Mesenchymal stem cell (in vitro differentiated cells and primary cell): ENCODE data around the gene GSTT2. TPM values are rescaled to one million over a fixed set of nuclear protein-coding genes. Genes with fewer than 3 reads are reported as not detected.
"Not testable (repeated sequence)": the region's sequence is repeated elsewhere in the genome, so short reads cannot be mapped to it uniquely, and the experiment has no call there.

ENCODE experiments used
- DNase-seq: peaks from one replicate; pipeline ENCODE4 v3.0.0-alpha.2; 2013
- H2AFZ ChIP-seq: one replicate; pipeline ENCODE4 v1.6.1; 2013; ENCODE audit warnings: low read depth, mild to moderate bottlenecking, control low read depth, inconsistent platforms, low read length, moderate library complexity
- H2AK5ac ChIP-seq: 2 replicates; pipeline ENCODE4 v1.6.1; 2013; ENCODE audit warnings: low read length, moderate library complexity, mild to moderate bottlenecking, inconsistent platforms; ENCODE audit not compliant: severe bottlenecking
- H2BK120ac ChIP-seq: one replicate; pipeline ENCODE4 v1.6.1; 2013; ENCODE audit warnings: low read depth, mild to moderate bottlenecking, inconsistent platforms, low read length, moderate library complexity
- H2BK12ac ChIP-seq, 2 experiments: one replicate each; pipeline ENCODE4 v1.6.1; 2013; ENCODE audit warnings: inconsistent platforms in 2 of 2, low read length in 2 of 2, mild to moderate bottlenecking in 2 of 2, moderate library complexity in 2 of 2, control low read depth in 1 of 2
- H2BK15ac ChIP-seq: one replicate; pipeline ENCODE4 v1.6.1; 2013; ENCODE audit warnings: mild to moderate bottlenecking, low read depth, inconsistent platforms; ENCODE audit not compliant: poor library complexity, severe bottlenecking
- H2BK5ac ChIP-seq: 2 replicates; pipeline ENCODE4 v1.6.1; 2013; ENCODE audit warnings: low read depth, mild to moderate bottlenecking, low read length, control low read depth, inconsistent platforms; ENCODE audit not compliant: poor library complexity, severe bottlenecking
- H3K14ac ChIP-seq, 2 experiments: one replicate each; pipeline ENCODE4 v1.6.1; 2013; ENCODE audit warnings: inconsistent platforms in 2 of 2, low read length in 2 of 2, control low read depth in 1 of 2, mild to moderate bottlenecking in 1 of 2, moderate library complexity in 1 of 2
- H3K18ac ChIP-seq, 2 experiments: one replicate each; pipeline ENCODE4 v1.6.1; 2013; ENCODE audit warnings: inconsistent platforms in 2 of 2, low read length in 2 of 2, control low read depth in 1 of 2, low read depth in 1 of 2, mild to moderate bottlenecking in 1 of 2
- H3K23ac ChIP-seq, 2 experiments: one replicate each; pipeline ENCODE4 v1.6.1; 2013; ENCODE audit warnings: inconsistent platforms in 2 of 2, low read length in 2 of 2, mild to moderate bottlenecking in 2 of 2, moderate library complexity in 2 of 2, control low read depth in 1 of 2
- H3K27ac ChIP-seq: 2 replicates; pipeline ENCODE4 v1.5.1; 2013; ENCODE audit warnings: mild to moderate bottlenecking, moderate library complexity, low read length, control low read depth, inconsistent platforms; ENCODE audit not compliant: poor library complexity, severe bottlenecking
- H3K27me3 ChIP-seq, 2 experiments: 2 replicates each; pipeline versions ENCODE4 v1.6.1 to v1.7.0; 2013; ENCODE audit warnings: low read length in 2 of 2, mild to moderate bottlenecking in 2 of 2, moderate library complexity in 2 of 2, control low read depth in 1 of 2, inconsistent platforms in 1 of 2; ENCODE audit not compliant: control insufficient read depth in 1 of 2, insufficient read depth in 1 of 2
- H3K36me3 ChIP-seq, 2 experiments: 2 replicates each; pipeline versions ENCODE4 v1.6.1 to v1.7.0; 2013; ENCODE audit warnings: low read length in 2 of 2, control low read depth in 1 of 2, inconsistent platforms in 1 of 2, low read depth in 1 of 2, mild to moderate bottlenecking in 1 of 2; ENCODE audit not compliant: insufficient read depth in 2 of 2, control insufficient read depth in 1 of 2
- H3K4ac ChIP-seq, 2 experiments: one replicate each; pipeline ENCODE4 v1.6.1; 2013; ENCODE audit warnings: inconsistent platforms in 2 of 2, low read length in 2 of 2, mild to moderate bottlenecking in 2 of 2, moderate library complexity in 2 of 2, control low read depth in 1 of 2, low read depth in 1 of 2
- H3K4me1 ChIP-seq: 2 replicates; pipeline ENCODE4 v1.6.1; 2013; ENCODE audit warnings: low read depth, low read length, control low read depth; ENCODE audit not compliant: control insufficient read depth, insufficient read depth
- H3K4me2 ChIP-seq: 2 replicates; pipeline ENCODE4 v1.6.1; 2013; ENCODE audit warnings: low read length, mild to moderate bottlenecking, inconsistent platforms; ENCODE audit not compliant: poor library complexity, severe bottlenecking
- H3K4me3 ChIP-seq, 2 experiments: 2 replicates each; pipeline versions ENCODE4 v1.5.1 to v1.7.0; 2013; ENCODE audit warnings: low read length in 2 of 2, mild to moderate bottlenecking in 2 of 2, control low read depth in 1 of 2, low read depth in 1 of 2; ENCODE audit not compliant: insufficient read depth in 1 of 2
- H3K79me1 ChIP-seq: replicated peaks from 2 replicates; pipeline ENCODE4 v1.6.1; 2013; ENCODE audit warnings: mild to moderate bottlenecking, control low read depth, low read length, inconsistent platforms; ENCODE audit not compliant: poor library complexity, severe bottlenecking
- H3K9ac ChIP-seq: 2 replicates; pipeline ENCODE4 v1.7.0; 2013; ENCODE audit warnings: mild to moderate bottlenecking, low read length, moderate library complexity
- H3K9me3 ChIP-seq: 2 replicates; pipeline ENCODE4 v1.7.0; 2013; ENCODE audit warnings: mild to moderate bottlenecking, low read length; ENCODE audit not compliant: control insufficient read depth
- H4K8ac ChIP-seq: one replicate; pipeline ENCODE4 v1.6.1; 2013; ENCODE audit warnings: inconsistent platforms, mild to moderate bottlenecking, low read length, moderate library complexity
- H4K91ac ChIP-seq: one replicate; pipeline ENCODE4 v1.6.1; 2013; ENCODE audit warnings: mild to moderate bottlenecking, low read length, inconsistent platforms
- WGBS: methylation state at CpG from one replicate; pipeline ENCODE4 v1.1.7; 2013; ENCODE audit warnings: mixed read lengths; 5-methylcytosine and 5-hydroxymethylcytosine counted together
- polyA plus RNA-seq, 2 experiments: library from polyadenylated mRNA; stranded (reverse); fragments of 200-250 nt; gene quantifications; one replicate each; pipeline ENCODE4 v1.2.3, GENCODE V29; 2013

The GSTT2 gene
- polyA plus RNA-seq (2013, experiment 1 of 2): 1.4 TPM
- polyA plus RNA-seq (2013, experiment 2 of 2): 1.3 TPM

DNA sequence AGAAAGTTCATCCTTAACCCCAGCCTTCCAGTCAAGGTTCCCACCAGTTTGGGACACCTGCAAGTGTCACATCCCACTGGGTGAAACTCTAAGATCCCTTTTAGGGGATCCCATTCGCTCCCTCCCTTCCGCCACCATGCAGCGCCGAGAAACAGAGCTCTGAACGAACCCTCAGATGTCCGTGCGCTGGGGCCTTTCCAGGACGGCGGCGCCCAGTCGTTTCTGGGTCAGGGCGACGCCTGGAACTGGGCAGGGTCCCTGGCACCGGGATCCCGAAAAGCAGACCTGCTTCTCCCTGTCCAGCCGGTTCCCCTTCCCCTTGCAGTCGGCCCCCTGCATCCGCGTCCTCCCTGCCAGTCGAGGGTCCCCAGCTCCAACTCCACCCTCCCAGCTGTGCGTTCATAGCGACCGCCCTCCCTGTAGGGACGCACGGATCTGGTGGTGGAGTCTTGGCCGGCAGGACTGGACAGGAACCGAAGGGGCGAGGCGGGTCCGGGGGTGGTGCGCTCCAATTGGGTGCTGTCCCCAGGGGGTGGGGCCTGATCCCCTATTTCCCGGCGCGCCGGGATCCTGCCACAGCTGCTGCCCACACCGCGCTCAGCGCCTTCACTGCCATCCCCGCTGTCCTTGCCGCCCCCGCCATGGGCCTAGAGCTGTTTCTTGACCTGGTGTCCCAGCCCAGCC lies at the start of gene GSTT2:
Gene GSTT2 (plus strand): TSS at position 578 of the 684 bp plus-strand sequence.
- not testable (repeated sequence) for H3K9me3 ChIP-seq, H2BK15ac ChIP-seq, H3K79me1 ChIP-seq, H3K27ac ChIP-seq, H4K8ac ChIP-seq, H2AK5ac ChIP-seq, H3K14ac ChIP-seq, H3K4ac ChIP-seq, H3K4me3 ChIP-seq, H4K91ac ChIP-seq, DNase-seq, H3K18ac ChIP-seq, H2BK5ac ChIP-seq, H3K36me3 ChIP-seq, H2BK120ac ChIP-seq, H3K4me2 ChIP-seq, H2BK12ac ChIP-seq, H3K9ac ChIP-seq, H3K27me3 ChIP-seq, H3K23ac ChIP-seq, H3K4me1 ChIP-seq, H2AFZ ChIP-seq
- no CpG with 5 or more reads among the region's 41 CpGs for WGBS

DNA sequence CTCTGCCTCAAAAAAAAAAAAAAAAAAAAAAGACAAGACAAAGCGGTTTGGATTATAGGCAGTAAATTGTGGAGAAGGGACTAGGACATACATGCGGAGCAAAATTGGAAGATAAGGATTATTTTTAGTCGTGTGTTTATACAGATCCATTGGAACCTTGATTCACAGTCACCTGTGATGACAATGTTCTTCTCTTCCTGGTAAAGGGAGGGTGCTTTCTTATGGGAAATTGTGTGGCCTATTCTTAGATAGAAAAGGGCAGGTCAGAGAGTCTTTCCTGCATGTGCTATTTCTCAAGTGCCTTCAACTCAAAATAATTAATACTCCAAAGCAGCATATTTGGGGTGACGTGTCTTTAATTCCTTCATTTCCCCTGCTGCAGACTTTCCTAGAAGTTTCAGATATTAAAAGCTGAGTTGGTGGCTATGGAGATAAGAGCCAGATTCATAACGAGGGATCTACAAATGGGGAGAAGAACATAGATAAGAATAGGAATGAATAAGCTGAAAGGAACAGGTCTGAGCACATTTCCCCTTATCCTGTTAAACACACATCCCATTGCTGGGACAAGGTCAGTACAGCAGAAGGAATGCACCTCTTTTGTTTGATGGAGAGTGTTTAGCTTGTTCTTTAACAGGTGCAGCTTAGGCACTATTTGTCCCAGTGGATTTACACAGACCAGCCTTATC lies 41.5 kb upstream of the GSTT2 start:
- H2BK120ac ChIP-seq: no peak overlapping the region
- no peak overlapping the region for H3K27ac ChIP-seq
- no peak overlapping the region for H2BK15ac ChIP-seq
- H3K4me2 ChIP-seq: no peak overlapping the region
- H4K91ac ChIP-seq: no peak overlapping the region
- H3K18ac ChIP-seq: no peak overlapping the region
- no peak overlapping the region for H3K4ac ChIP-seq
- no peaks in the 10 kb centered on the region for H3K79me1 ChIP-seq
- H3K36me3 ChIP-seq: no peaks in the 10 kb centered on the region
- no peak overlapping the region for H3K9ac ChIP-seq
- H2BK5ac ChIP-seq: no peak overlapping the region
- H3K4me3 ChIP-seq: no peak overlapping the region
- H2AK5ac ChIP-seq: no peak overlapping the region
- no peak overlapping the region for H2BK12ac ChIP-seq
- H2AFZ ChIP-seq: no peak overlapping the region
- no peaks in the 10 kb centered on the region for H3K27me3 ChIP-seq
- no peak overlapping the region for H4K8ac ChIP-seq
- H3K23ac ChIP-seq: no peak overlapping the region
- no peak for DNase-seq
- 92% methylated on average over 4 of the region's 5 CpGs for WGBS
- no peaks in the 10 kb centered on the region for H3K4me1 ChIP-seq
- no peaks in the 10 kb centered on the region for H3K9me3 ChIP-seq
- H3K14ac ChIP-seq: no peak overlapping the region

DNA sequence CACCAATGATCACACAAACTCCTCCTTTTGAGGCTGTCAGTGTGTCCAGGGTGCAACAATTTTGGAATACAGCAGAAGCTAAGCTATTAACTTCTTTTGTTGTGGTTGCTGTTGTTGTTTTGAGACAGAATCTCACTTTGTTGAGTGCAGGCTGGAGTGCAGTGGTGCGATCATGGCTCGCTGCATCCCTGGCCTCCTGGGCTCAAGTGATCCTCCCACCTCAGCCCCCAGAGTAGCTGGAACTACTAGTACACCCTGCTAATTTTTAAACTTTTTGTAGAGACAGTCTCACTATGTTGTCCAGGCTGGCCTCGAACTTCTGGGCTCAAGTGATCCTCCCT lies 40.9 kb upstream of the GSTT2 start:
- Histone ChIP-seq H3K18ac (no peak overlapping the region), H2AFZ (no peak overlapping the region), H4K8ac (no peak overlapping the region), H3K27ac (no peak overlapping the region), H2BK5ac (no peak overlapping the region), H2AK5ac (no peak overlapping the region), H3K4me2 (no peak overlapping the region), H3K36me3 (no peaks in the 10 kb centered on the region), H2BK15ac (no peak overlapping the region), H3K23ac (no peak overlapping the region), H3K14ac (no peak overlapping the region), H2BK120ac (no peak overlapping the region), H4K91ac (no peak overlapping the region), H3K4me3 (no peak overlapping the region), H3K4ac (no peak overlapping the region), H3K9ac (no peak overlapping the region), H2BK12ac (no peak overlapping the region), H3K79me1 (no peaks in the 10 kb centered on the region), H3K4me1 (no peaks in the 10 kb centered on the region), H3K27me3 (no peaks in the 10 kb centered on the region), H3K9me3 (no peaks in the 10 kb centered on the region)
- DNase-seq: no peak
- 80% methylated on average over 3 of the region's 3 CpGs for WGBS

DNA sequence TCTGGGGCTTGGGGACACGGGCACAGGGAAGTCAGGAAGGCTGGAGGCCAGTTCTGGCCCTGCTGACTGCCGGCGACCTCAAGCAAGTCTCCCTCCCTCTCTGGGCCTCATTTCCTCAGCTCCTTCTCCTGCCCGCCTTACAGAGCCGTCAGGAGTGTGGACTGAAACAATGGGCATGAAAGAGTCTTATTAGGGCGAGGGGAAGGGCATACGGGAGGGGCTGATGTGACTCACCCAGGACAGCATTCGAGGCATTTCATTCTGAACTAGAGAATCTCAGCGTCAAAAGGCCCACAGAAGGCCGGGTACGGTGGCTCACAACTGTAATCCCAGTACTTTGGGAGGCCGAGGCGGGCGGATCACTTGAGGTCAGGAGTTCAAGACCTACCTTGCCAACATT lies 39.8 kb upstream of the GSTT2 start:
- H3K4me3 ChIP-seq, H2BK15ac ChIP-seq, H3K36me3 ChIP-seq, H3K18ac ChIP-seq, H3K23ac ChIP-seq, H2BK120ac ChIP-seq, H3K79me1 ChIP-seq, H3K14ac ChIP-seq, H3K4ac ChIP-seq, DNase-seq, H2BK5ac ChIP-seq, H2AFZ ChIP-seq, H3K4me2 ChIP-seq, H4K91ac ChIP-seq, H3K9ac ChIP-seq, H3K27ac ChIP-seq, H3K27me3 ChIP-seq, H4K8ac ChIP-seq, H2BK12ac ChIP-seq, H3K9me3 ChIP-seq, H2AK5ac ChIP-seq, H3K4me1 ChIP-seq: not testable (repeated sequence)
- WGBS: no CpG with 5 or more reads among the region's 14 CpGs
